ENCODE data around the gene KRT3. TPM values are rescaled to one million over a fixed set of nuclear protein-coding genes. Genes with fewer than 3 reads are reported as not detected.

The KRT3 gene
- total RNA-seq, 1 donor from 2014 or later, result 0.09 TPM

DNA sequence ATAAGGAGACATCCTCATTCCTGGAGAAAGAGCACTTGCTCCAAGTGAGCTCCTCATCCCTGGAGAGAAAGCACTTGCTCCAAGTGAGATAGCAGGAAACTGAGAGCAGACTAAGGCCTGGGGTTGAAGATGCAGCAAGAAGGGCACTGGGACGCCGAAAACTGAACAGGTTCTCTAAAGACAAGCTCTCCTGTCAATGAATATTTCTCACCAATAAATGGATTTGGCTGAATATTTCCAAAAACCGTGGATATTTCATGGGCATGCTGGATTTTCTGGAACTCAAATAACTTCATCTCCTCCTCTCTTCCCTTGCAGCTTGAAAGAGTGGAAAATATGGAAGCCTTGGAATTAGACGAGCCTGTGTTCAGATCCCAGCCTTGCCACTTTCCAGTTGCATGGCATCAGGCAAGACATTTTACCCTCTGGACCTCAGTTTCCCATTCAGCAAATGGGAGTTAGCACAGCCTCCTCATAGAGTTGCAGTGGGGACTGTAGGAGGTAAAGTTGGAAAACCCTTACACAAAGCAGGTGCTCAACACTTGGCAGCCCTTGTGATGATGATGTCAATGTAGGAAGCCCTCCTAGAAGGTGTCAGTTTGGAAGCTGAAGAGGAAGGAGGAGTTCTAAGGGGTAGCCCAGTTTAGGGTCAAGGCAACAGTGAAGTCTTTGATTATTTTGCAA, 14.4 kb downstream of the KRT3 start:
- no peaks in the 10 kb centered on the region for H3K9me3 ChIP-seq (ENCODE audit: insufficient read depth, low read depth, low read length)
- peaks cover 45% of the 10 kb centered on the region for H3K27me3 ChIP-seq (ENCODE audit: insufficient read depth, low read length)
- Mint-ChIP-seq H3K4me1 (ENCODE audit: low read depth, unreplicated experiment) (no peaks in the 10 kb centered on the region), H3K27me3 (ENCODE audit: low read depth, unreplicated experiment) (peaks cover 69% of the 10 kb centered on the region), H3K4me3 (ENCODE audit: unreplicated experiment) (no peak overlapping the region), H3K36me3 (ENCODE audit: low read depth, unreplicated experiment) (peaks cover 2% of the 10 kb centered on the region), H3K9me3 (ENCODE audit: unreplicated experiment) (peaks cover 7% of the 10 kb centered on the region), H3K27ac (ENCODE audit: unreplicated experiment) (no peak overlapping the region)
- FAIRE-seq (no peak), DNase-seq (ENCODE audit: low read depth) (no peak)
- no peak for TF ChIP-seq CTCF (IDR thresholded peaks at IDR 0.05; ENCODE audit: insufficient read depth, low read depth, low read length)
- no peak for TF ChIP-seq EZH2 (IDR thresholded peaks at IDR 0.05; ENCODE audit: insufficient read depth, low read length)
- H4K20me1 ChIP-seq (ENCODE audit: insufficient read depth, low read length), result no peaks in the 10 kb centered on the region
- no peak overlapping the region for H3K9ac ChIP-seq (ENCODE audit: low read length)
- no peak overlapping the region for H3K4me3 ChIP-seq (ENCODE audit: insufficient read depth, low read depth, low read length)
- H3K4me1 ChIP-seq (ENCODE audit: insufficient read depth, low read length), result no peaks in the 10 kb centered on the region
- H3K36me3 ChIP-seq (ENCODE audit: insufficient read depth, low read length), result no peaks in the 10 kb centered on the region
- no peaks in the 10 kb centered on the region for H3K79me2 ChIP-seq (ENCODE audit: insufficient read depth, low read length)
- H2AFZ ChIP-seq (ENCODE audit: low read depth, low read length), result no peak overlapping the region
- no peak overlapping the region for H3K4me2 ChIP-seq (ENCODE audit: low read length)
- no peak overlapping the region for H3K27ac ChIP-seq (ENCODE audit: low read depth, low read length)

DNA sequence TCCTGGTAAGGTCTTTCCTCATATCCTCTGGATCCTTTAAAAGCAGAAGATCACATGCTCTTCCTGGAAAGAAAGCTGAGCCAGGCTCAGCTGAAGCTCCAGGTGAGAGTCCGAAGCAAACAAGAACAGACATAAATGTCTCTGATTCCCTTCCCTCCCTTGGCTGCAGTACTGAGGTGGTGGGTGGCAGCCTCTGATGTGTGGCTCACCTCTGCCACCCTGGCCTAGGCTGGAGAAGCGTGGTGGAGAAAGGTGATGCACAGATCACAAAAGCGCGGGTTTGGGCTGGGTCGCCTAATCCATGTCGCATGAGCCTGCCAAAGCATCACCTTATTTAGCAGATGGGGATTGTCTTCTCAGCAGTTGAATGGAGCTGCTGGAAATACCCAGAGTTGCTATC, 16.0 kb downstream of the KRT3 start:
- Histone ChIP-seq H3K79me2 (ENCODE audit: insufficient read depth, low read length) (no peaks in the 10 kb centered on the region), H4K20me1 (ENCODE audit: insufficient read depth, low read length) (no peaks in the 10 kb centered on the region), H3K9me3 (ENCODE audit: insufficient read depth, low read depth, low read length) (no peaks in the 10 kb centered on the region), H3K27me3 (ENCODE audit: insufficient read depth, low read length) (peaks cover 42% of the 10 kb centered on the region), H3K27ac (ENCODE audit: low read depth, low read length) (no peak overlapping the region), H3K9ac (ENCODE audit: low read length) (no peak overlapping the region), H3K36me3 (ENCODE audit: insufficient read depth, low read length) (no peaks in the 10 kb centered on the region), H2AFZ (ENCODE audit: low read depth, low read length) (no peak overlapping the region), H3K4me3 (ENCODE audit: insufficient read depth, low read depth, low read length) (no peak overlapping the region), H3K4me1 (ENCODE audit: insufficient read depth, low read length) (no peaks in the 10 kb centered on the region), H3K4me2 (ENCODE audit: low read length) (no peak overlapping the region)
- no peak for TF ChIP-seq EZH2 (IDR thresholded peaks at IDR 0.05; ENCODE audit: insufficient read depth, low read length)
- TF ChIP-seq CTCF (IDR thresholded peaks at IDR 0.05; ENCODE audit: insufficient read depth, low read depth, low read length), result no peak
- peaks cover 74% of the 10 kb centered on the region for H3K27me3 Mint-ChIP-seq (ENCODE audit: low read depth, unreplicated experiment)
- H3K4me3 Mint-ChIP-seq (ENCODE audit: unreplicated experiment), result no peak overlapping the region
- no peak for FAIRE-seq
- H3K27ac Mint-ChIP-seq (ENCODE audit: unreplicated experiment), result no peak overlapping the region
- H3K4me1 Mint-ChIP-seq (ENCODE audit: low read depth, unreplicated experiment), result no peaks in the 10 kb centered on the region
- DNase-seq (ENCODE audit: low read depth), result no peak
- peaks cover 2% of the 10 kb centered on the region for H3K9me3 Mint-ChIP-seq (ENCODE audit: unreplicated experiment)
- H3K36me3 Mint-ChIP-seq (ENCODE audit: low read depth, unreplicated experiment), result peaks cover under 1% of the 10 kb centered on the region

- no peak overlapping the region for H3K4me2 ChIP-seq (ENCODE audit: low read length)
- DNase-seq (ENCODE audit: low read depth), result no peak
- no peaks in the 10 kb centered on the region for H3K79me2 ChIP-seq (ENCODE audit: insufficient read depth, low read length)
- no peaks in the 10 kb centered on the region for H3K4me1 Mint-ChIP-seq (ENCODE audit: low read depth, unreplicated experiment)
- no peak for FAIRE-seq
- H3K27ac Mint-ChIP-seq (ENCODE audit: unreplicated experiment), result no peak overlapping the region
- no peak overlapping the region for H2AFZ ChIP-seq (ENCODE audit: low read depth, low read length)
- no peak overlapping the region for H3K4me3 ChIP-seq (ENCODE audit: insufficient read depth, low read depth, low read length)
- H3K9me3 ChIP-seq (ENCODE audit: insufficient read depth, low read depth, low read length), result no peaks in the 10 kb centered on the region
- peaks cover 71% of the 10 kb centered on the region for H3K27me3 Mint-ChIP-seq (ENCODE audit: low read depth, unreplicated experiment)
- TF ChIP-seq CTCF (IDR thresholded peaks at IDR 0.05; ENCODE audit: insufficient read depth, low read depth, low read length) (no peak), EZH2 (IDR thresholded peaks at IDR 0.05; ENCODE audit: insufficient read depth, low read length) (no peak)
- no peaks in the 10 kb centered on the region for H4K20me1 ChIP-seq (ENCODE audit: insufficient read depth, low read length)
- H3K4me1 ChIP-seq (ENCODE audit: insufficient read depth, low read length), result no peaks in the 10 kb centered on the region
- H3K27ac ChIP-seq (ENCODE audit: low read depth, low read length), result no peak overlapping the region
- H3K36me3 ChIP-seq (ENCODE audit: insufficient read depth, low read length), result no peaks in the 10 kb centered on the region
- H3K27me3 ChIP-seq (ENCODE audit: insufficient read depth, low read length), result peaks cover 42% of the 10 kb centered on the region
- H3K4me3 Mint-ChIP-seq (ENCODE audit: unreplicated experiment), result no peak overlapping the region
- peaks cover 2% of the 10 kb centered on the region for H3K9me3 Mint-ChIP-seq (ENCODE audit: unreplicated experiment)
- H3K9ac ChIP-seq (ENCODE audit: low read length), result no peak overlapping the region
- no peaks in the 10 kb centered on the region for H3K36me3 Mint-ChIP-seq (ENCODE audit: low read depth, unreplicated experiment)
These were observed 17.1 kb downstream of the KRT3 start for GRCh38 chr12:52778833-52779232.

All from astrocyte (in vitro differentiated cells and primary cell).